Mononuclear cell (primary cell): Measurements from ENCODE around the gene ZNF791. TPM values are rescaled to one million over a fixed set of nuclear protein-coding genes. Genes with fewer than 3 reads are reported as not detected.

Experiments
- H3K27me3 ChIP-seq: 2 replicates; pipeline ENCODE4 v1.6.0; 2011; ENCODE audit warnings: low read length, control low read depth; ENCODE audit not compliant: insufficient read depth
- H3K4me1 ChIP-seq: 2 replicates; pipeline ENCODE4 v1.5.1; 2011; ENCODE audit warnings: mild to moderate bottlenecking, low read length, control low read depth; ENCODE audit not compliant: insufficient read depth
- H3K4me3 ChIP-seq: 2 replicates; pipeline ENCODE4 v1.5.1; 2011; ENCODE audit warnings: mild to moderate bottlenecking, low read length, moderate library complexity
- H3K9me3 ChIP-seq: 2 replicates; pipeline ENCODE4 v1.5.1; 2011; ENCODE audit warnings: low read depth, mild to moderate bottlenecking, control low read depth, low read length
- total RNA-seq: library from RNA; depleted of rRNA; stranded (reverse); fragments of >200 nt; gene quantifications from one replicate; pipeline ENCODE4 v1.2.3, GENCODE V29; 2012

Gene ZNF791
- total RNA-seq, 1 donor, result 52.8 TPM

- Histone ChIP-seq H3K4me3 (no peak overlapping the region), H3K4me1 (peaks cover 5% of the 10 kb centered on the region), H3K27me3 (no peaks in the 10 kb centered on the region), H3K9me3 (no peaks in the 10 kb centered on the region)
Observed at GRCh38 chr19:12647490-12648071, 36.9 kb downstream of the ZNF791 start.

GRCh38 chr19:12648088-12648487 lies 37.4 kb downstream of the ZNF791 start:
- no peak overlapping the region for H3K4me3 ChIP-seq
- H3K27me3 ChIP-seq, result no peaks in the 10 kb centered on the region

GRCh38 chr19:12649941-12650340 lies 39.2 kb downstream of the ZNF791 start:
- peaks cover 5% of the 10 kb centered on the region for H3K4me1 ChIP-seq
- H3K4me3 ChIP-seq, result no peak overlapping the region
- H3K9me3 ChIP-seq, result no peaks in the 10 kb centered on the region
- H3K27me3 ChIP-seq, result no peaks in the 10 kb centered on the region

More at GRCh38 chr19:12648088-12648487, 37.4 kb downstream of the ZNF791 start:
- H3K9me3 ChIP-seq, result no peaks in the 10 kb centered on the region
- peaks cover 5% of the 10 kb centered on the region for H3K4me1 ChIP-seq

GRCh38 chr19:12652219-12652618 lies 41.5 kb downstream of the ZNF791 start:
- Histone ChIP-seq H3K4me3 (no peak overlapping the region), H3K9me3 (no peaks in the 10 kb centered on the region), H3K27me3 (no peaks in the 10 kb centered on the region), H3K4me1 (peaks cover 5% of the 10 kb centered on the region)

GRCh38 chr19:12655546-12655945 lies 44.8 kb downstream of the ZNF791 start:
- Histone ChIP-seq H3K4me3 (no peak overlapping the region), H3K9me3 (no peaks in the 10 kb centered on the region), H3K4me1 (no peaks in the 10 kb centered on the region), H3K27me3 (no peaks in the 10 kb centered on the region)

GRCh38 chr19:12656899-12657571 lies 46.3 kb downstream of the ZNF791 start:
- H3K9me3 ChIP-seq, result no peaks in the 10 kb centered on the region
- H3K4me3 ChIP-seq, result no peak overlapping the region
- H3K27me3 ChIP-seq, result no peaks in the 10 kb centered on the region
- H3K4me1 ChIP-seq, result no peaks in the 10 kb centered on the region

- no peak overlapping the region for H3K4me3 ChIP-seq
Observed at GRCh38 chr19:12657966-12658365, 47.2 kb downstream of the ZNF791 start.

GRCh38 chr19:12660980-12661379 lies 50.3 kb downstream of the ZNF791 start:
- Histone ChIP-seq H3K27me3 (no peaks in the 10 kb centered on the region), H3K9me3 (no peaks in the 10 kb centered on the region), H3K4me3 (no peak overlapping the region), H3K4me1 (peaks cover 23% of the 10 kb centered on the region)

More at GRCh38 chr19:12657966-12658365, 47.2 kb downstream of the ZNF791 start:
- Histone ChIP-seq H3K9me3 (no peaks in the 10 kb centered on the region), H3K4me1 (no peaks in the 10 kb centered on the region), H3K27me3 (no peaks in the 10 kb centered on the region)

GRCh38 chr19:12664406-12665280 lies 53.9 kb downstream of the ZNF791 start:
- peaks cover 49% of the 10 kb centered on the region for H3K4me1 ChIP-seq
- H3K9me3 ChIP-seq, result no peaks in the 10 kb centered on the region
- no peaks in the 10 kb centered on the region for H3K27me3 ChIP-seq
- H3K4me3 ChIP-seq, result no peak overlapping the region

GRCh38 chr19:12665281-12665573 lies 54.5 kb downstream of the ZNF791 start:
- H3K27me3 ChIP-seq, result no peaks in the 10 kb centered on the region
- H3K4me1 ChIP-seq, result peaks cover 54% of the 10 kb centered on the region
- no peaks in the 10 kb centered on the region for H3K9me3 ChIP-seq
- H3K4me3 ChIP-seq, result peak overlapping the region; percentile 74

- H3K4me1 ChIP-seq, result peaks cover 59% of the 10 kb centered on the region
Observed at GRCh38 chr19:12665671-12666264, 55.0 kb downstream of the ZNF791 start.

GRCh38 chr19:12666265-12667048 lies 55.7 kb downstream of the ZNF791 start, which contains the start of the genes MAN2B1 and WDR83:
MAN2B1 (minus strand) TSS chr19:12666742; CDS start chr19:12666701, 41 bp downstream.
WDR83 (plus strand) TSS chr19:12666807; CDS start chr19:12669791, 2,984 bp downstream.
- Histone ChIP-seq H3K4me3 (peak within 1 kb of the TSS; percentile 74), H3K4me1 (peaks cover 59% of the 10 kb centered on the region), H3K27me3 (no peaks in the 10 kb centered on the region), H3K9me3 (no peaks in the 10 kb centered on the region)

More at GRCh38 chr19:12665671-12666264, 55.0 kb downstream of the ZNF791 start:
- Histone ChIP-seq H3K4me3 (peak overlapping the region; percentile 74), H3K27me3 (no peaks in the 10 kb centered on the region), H3K9me3 (no peaks in the 10 kb centered on the region)

- H3K4me1 ChIP-seq, result peaks cover 59% of the 10 kb centered on the region
- H3K27me3 ChIP-seq, result no peaks in the 10 kb centered on the region
- no peak overlapping the region for H3K4me3 ChIP-seq
- H3K9me3 ChIP-seq, result no peaks in the 10 kb centered on the region
Observed at GRCh38 chr19:12667731-12668302, 57.1 kb downstream of the ZNF791 start.

GRCh38 chr19:12668346-12668745 lies 57.6 kb downstream of the ZNF791 start:
- Histone ChIP-seq H3K4me3 (peak overlapping the region; percentile 94), H3K9me3 (no peaks in the 10 kb centered on the region), H3K27me3 (no peaks in the 10 kb centered on the region), H3K4me1 (peaks cover 59% of the 10 kb centered on the region)
